IPS DF 4.7 (cell line): ENCODE results near the gene PRX.
"Not testable (repeated sequence)": the region's sequence is repeated elsewhere in the genome, so short reads cannot be mapped to it uniquely, and the experiment has no call there.

Source experiments
- DNase-seq: peaks from one replicate; pipeline ENCODE4 v3.0.0-alpha.2; 2013; ENCODE audit warnings: low spot score; ENCODE audit errors: extremely low read depth

The PRX gene

DNA sequence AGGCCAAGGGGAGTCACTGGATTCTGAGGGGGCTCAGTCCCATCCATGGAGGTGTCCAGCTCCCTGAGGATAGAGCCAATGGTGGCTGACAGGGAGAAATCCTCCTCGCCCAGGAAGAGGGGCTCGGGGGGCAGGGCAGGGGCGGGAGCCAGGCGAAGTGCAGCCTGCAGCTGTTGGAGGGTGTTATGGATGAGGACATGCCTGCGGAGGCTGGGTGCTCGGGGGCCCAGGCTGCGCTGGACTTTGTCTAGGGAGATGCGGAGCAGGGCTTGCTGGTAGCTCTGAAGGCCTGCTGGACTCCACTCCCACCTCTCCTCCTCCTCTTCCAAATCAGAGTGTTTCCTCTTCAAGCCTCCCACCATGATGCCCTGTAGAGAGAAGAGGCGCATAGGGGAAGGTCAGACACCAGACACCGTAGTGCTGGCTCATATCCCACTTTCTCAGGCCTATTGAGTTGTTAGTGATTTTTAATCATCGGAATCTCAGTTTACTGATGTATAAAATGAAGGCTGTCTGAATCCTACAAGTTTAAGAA, 28.6 kb upstream of the PRX start:
- DNase-seq, result no peak

DNA sequence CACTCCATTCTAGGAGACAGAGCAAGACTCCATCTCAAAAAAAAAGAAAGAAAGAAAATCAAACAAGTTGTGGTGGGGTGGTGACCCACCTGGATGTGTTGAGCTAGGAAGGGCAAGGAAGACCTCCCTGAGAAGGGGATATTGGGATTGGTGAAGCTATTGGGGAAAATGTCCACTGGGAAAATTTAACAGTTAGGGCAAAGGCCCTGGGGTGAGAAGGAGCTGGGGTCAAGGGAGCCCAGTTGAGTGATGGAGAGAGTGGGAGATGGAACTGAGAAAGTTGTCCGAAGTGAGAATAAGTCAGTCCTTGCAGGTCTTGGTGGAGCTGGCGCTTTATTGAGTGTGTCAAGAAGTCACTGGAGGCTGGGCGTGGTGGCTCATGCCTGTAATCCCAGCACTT, 25.1 kb upstream of the PRX start:
- DNase-seq, result no peak

DNA sequence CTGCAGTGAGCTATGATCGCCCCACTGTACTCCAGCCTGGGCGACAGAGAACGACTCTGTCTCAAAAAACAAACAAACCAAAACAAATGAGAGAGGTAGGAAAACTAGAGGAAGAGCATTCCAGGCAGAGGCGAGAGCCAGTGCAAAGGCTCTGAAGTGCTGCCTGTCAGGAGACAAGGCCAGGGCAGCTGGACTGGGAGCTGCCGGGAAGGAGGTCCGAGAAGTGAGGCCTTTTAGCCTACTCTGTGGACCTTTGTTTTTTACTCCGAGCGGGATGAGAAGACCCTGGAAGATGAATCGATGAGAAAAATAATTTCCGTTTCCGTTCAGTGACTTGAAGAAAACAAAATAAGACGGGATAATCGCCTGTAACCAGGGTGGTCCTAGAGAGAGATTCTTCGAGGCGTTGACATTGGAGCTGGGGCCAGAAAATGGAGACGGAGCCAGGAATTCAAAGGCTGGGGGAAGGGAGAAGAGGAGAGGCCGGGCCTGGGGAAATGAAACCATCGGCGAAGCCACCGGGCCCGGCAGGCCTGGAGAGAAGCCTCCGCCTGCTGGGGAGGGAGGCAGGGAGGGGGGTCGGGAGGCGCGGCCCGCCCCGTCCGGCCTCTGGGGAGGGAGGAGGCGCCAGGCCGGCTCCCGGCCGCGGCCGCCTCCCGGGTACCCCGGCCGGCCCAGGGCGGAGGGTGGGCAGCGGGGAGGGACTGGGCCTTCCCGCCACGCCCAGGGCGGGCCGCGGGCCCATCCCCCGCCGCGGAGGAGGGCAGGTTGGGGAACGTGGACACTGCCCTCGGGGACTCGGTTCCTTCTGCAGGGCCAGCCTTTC, 20.4 kb upstream of the PRX start:
- no peak for DNase-seq

DNA sequence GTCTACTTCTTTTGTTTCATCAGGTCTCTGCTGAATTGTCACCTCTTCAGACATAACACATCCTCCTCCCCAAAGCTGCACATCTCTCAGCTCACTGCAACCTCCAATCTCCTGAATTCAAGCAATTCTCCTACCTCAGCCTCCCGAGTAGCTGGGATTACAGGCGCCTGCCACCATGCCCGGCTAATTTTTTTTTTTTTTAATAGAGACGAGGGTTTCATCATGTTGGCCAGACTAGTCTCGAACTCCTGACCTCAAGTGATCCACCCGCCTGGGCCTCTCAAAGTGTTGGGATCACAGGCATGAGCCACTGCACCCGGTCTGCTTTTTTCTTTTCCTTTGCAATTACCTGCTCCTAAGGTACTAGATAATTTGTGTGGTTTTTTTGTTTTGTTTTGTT, 19.6 kb upstream of the PRX start:
- not testable (repeated sequence) for DNase-seq

DNA sequence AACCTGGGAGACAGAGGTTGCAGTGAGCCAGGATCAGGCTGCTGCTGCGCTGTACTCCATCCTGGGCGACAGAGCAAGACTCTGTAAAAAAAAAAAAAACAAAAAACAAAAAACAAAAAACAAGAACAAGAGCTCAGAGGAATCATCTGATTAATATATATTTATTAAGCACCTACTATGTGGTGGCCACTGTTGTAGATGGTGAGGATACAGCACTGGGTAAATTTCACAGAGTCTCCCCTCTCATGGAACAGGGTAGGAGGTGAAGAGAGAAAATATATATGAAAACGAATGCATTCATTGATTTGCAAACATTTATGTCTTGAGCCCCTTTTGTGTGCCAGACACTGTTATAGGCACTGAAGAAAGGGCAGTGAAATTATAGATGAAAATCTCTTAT, 18.5 kb upstream of the PRX start:
- no peak for DNase-seq

DNA sequence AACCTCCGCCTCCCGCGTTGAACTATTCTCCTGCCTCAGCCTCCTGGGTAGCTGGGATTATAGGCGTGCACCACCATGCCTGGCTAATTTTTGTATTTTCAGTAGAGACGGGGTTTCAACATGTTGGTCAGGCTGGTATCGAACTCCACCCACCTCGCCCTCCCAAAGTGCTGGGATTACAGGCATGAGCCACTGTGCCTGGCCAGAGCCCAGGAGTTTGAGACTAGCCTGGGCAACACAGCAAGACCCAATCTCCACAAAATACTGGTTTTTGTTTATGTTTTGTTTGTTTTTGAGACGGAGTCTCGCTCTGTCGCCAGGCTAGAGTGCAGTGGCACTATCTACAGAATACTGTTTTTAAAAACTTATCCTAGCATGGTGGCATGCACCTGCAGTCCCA, 17.1 kb upstream of the PRX start:
- DNase-seq, result not testable (repeated sequence)

DNA sequence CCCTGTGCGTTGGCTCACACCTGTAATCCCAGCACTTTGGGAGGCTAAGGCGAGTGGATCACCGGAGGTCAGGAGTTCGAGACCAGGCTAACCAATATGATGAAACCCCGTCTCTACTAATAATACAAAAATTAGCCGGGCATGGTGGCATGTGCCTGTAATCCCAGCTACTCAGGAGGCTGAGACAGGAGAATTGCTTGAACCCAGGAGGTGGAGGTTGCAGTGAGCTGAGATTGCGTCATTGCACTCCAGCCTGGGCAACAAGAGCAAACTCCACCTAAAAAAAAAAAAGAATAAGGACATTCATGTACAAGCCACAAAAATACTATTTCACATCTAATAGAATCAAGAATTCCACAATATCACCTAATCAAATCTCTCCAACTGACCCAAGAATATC, 15.0 kb upstream of the PRX start:
- DNase-seq, result not testable (repeated sequence)

DNA sequence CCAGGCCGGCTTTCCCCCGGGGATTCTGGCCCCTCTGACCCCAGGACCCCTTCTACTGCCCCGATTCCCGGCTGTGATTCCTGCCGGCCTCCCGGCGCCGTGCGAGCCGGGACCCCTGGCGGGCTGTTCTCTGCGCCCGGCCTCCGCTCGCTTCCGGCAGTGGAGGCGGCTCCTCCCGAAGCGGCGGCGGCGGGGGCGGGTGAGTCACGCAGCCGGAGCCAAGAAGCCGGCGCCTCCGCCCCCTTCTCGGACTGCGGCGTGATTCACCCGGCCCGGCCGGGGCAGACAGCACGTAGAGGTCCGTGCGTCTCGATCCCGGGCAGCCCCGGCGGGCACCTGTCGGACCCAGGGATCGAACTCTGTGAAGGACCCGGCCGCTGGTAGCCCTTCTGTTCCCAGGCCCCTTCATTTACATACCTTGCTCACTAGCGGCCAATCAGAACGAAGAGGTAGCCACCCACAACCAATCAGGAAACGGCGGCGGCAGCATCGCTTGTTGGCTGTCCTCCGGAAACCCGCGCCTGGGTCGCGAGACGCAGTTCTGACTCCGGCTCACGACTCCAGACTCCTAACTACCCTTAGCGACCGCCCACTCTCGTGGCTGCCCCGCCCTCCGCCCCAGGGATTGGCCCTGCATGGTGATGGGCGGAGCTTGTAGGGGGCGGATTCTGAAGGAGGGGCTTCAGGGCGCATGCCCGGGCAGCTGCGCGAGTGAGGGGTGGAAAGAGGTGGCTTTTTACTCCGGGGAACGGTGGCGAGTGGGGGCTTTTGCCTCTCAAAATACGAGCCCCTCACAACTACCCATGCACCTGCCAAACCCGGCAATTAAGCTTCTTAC, 12.5 kb upstream of the PRX start, which contains the start of gene SERTAD1:
TSS of gene SERTAD1 (minus strand) at position 543 of the 838 bp plus-strand sequence. CDS start 2,446 bp downstream, outside the sequence.
- DNase-seq, result no peak

DNA sequence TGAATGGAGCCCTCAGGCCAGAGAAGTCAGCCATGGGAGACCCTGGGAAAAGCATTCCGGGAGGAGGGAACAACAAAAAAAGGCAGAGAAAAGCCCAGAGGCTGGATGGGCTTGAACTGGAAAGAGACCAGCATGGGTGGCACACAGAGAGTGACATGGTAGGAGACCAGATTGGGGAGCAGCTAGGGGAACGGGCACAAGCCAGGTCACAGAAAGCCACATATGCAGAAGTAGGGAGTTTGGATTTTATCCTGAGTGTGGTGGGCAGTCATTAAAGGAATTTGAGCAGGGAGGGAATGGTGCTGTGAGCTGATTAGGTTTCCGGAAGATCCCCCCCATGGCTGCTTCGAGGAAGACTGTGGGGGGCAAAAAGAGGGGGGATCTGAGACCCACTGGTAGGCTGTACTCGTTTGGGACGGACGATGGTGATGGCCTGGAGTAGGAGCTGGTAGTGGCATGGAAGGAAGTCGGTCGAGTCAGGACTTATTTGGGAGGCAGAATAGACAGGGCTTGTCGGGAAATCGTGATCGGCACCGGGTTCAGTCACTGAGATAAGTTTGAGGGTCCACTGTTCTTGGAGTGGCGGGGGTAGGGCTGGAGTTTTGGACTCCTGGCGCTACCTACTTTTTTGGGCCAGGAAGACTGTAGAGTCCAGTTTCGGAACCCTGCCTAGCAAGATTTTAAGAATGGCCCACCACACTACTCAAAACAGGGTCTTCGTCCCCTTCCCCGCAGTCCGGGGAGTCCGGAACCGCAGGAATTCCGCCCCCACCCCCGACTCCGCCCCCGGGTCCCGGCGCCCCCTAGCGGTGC, 11.7 kb upstream of the PRX start:
- DNase-seq, result no peak

DNA sequence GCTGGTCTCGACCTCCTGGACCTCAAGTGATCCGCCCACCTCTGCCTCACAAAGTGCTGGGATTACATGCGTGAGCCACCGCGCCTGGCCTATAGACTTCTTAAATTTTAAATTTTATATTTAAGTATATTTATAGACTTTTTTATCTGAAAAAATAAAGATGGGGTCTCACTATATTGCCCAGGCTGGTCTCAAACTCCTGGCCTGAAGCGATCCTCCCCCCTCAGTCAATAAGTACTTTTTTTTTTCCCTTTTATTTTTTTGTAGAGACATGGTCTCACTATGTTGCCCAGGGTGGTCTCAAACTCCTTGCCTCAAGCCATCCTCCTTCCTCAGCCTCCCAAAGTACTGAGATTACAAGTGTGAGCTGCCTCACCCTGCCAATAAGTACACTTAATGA, 10.8 kb upstream of the PRX start:
- no peak for DNase-seq

DNA sequence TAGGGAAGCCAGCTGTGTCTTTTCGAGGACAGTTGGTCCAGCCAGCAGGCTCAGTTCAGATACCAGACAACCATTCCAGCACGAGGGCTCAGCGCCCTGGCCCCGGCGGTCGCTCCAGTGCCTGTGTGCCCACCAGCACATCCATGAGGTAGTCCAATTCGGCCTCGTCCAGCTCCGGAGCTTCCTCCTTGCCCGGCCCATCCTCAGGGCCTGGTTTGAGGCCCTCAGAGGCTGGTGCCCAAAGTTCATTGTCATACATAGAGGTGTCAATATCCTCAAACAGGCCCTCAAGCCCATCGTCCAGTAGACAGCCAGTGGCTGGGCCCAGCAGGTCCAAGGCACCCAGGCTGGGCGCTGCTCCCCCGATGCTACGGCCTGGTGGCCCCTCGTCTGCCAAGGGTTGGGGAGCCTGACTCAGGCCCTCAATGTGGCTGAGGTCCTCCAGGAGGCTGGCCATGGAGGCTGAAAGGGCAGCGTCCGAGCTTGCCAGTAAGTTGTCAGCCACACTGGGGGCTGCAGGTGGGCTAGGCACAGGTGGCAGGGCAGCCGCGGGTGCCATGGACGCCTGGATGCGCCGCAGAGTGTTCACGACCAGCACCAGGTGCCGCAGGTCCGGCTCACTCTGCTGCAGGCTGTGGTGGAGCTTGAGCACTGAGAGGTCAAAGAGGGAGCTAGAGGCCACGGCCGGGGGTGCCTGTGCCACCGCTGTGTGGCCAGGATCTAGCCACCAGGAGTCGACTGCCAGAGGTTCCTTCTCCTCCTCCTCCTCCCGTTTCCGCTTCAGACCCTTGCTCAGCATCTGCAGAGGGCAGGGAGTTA, 9.8 kb upstream of the PRX start:
- no peak for DNase-seq

DNA sequence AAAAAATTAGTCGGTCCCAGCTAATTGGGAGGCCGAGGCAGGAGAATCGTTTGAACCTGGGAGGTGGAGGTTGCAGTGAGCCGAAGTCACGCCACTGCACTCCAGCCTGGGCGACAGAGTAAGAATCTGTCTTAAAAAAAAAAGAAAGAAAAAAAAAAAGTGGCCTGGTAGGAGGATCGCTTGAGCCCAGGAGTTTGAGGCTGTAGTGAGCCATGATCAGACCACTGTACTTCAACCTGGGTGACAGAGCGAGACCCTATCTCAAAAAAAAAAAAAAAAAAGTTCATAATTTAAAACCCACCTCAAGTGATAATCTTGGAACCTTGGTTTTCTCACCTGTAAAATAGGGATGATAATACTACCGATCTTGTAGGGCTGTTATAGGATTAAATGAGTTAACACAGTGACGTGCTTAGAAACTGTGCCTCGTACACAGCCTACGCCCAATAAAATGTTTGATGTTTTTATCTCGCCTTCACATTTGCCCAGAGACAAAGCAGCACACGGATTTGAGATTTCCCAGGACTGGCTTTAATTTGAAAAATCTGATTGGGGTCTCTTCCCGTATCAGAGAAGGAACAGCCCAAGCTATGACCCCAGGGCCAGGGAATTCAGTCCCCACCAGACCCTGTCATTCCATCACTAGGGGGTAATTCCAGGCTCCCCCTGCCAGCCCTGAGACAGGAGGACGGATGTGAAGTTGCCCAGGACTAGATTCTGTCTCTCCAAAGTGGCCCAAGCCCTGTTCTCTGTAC, 9.0 kb upstream of the PRX start:
- DNase-seq, result no peak

DNA sequence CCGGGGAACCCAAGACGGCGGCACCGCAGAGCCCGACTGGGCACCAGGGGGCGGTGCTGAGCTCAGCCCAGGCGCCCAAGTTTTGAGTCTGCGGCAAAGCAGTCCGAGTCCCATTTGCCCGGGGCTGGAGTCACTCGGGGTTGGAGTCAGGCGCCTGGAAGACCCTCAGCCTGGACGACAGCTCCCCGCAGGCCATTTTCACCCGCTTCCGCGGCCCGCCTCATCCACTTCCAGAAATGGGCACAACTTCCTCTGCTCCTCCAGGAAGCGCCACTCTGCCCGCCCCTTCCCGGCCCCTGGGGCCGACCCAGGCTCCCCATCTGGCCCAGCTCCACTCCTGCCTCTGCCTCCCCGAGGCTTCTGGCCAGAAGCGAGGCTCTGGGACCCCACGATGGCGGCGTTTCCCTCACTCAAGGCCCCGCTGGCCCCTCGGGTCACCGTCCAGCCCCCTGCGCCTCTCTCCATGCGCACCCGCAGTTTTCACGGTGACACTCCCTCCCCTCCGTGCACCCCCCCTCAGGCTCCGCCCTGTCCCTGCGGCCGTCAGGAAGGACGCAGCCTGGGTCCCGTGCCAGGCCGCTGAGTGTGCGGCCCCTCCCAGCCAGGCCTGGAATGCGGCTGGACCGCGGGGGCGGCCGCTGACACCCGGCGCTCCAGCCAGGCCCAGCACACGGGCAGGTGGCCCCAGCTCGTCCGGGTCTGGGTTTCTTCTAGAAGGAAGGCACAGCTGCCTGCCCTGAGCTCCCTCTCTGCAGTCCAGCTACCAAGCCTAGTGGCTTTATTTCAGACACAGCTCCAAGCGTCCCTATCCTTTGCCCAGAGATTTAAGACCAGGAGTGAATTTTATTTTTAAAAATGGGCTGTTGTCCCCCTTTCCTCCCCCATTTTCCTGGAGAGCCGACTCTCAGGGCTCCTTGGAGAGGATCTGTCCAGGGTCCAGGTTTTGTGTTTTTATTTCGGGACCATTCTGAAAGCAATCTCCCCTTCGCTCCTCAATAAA, 7.9 kb upstream of the PRX start:
- no peak for DNase-seq

DNA sequence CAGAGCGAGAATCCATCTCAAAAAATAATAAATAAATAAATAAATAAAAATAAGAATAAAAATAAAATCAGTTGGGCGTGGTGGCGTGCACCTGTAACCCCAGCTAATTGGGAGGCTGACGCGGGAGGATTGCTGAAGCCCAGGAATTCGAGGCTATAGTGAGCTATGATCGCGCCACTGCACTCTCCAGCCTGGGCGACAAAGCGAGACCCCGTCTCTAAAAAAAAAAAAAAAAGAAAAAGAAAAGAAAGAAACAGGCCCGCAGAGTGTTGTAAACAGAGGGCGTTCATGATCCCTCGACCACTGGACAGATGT, 7.2 kb upstream of the PRX start:
- no peak for DNase-seq

DNA sequence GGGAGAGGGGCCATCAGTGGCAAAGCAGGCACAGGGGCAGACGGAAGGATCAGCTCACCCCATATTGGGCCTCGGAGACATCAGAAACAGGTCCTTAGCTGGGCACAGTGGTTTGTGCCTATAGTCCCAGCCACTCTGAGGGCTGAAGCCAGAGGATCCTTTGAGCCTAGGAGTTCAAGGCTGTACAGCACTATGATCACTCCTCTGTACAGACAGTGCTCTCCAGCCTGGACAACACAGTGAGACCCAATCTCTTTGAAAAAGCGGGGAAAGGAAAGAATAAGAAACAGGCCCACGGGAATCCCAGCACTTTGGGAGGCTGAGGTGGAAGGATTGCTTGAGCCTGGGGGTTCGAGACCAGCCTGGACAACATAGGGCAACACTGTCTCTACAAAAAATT, 6.6 kb upstream of the PRX start:
- DNase-seq, result no peak

DNA sequence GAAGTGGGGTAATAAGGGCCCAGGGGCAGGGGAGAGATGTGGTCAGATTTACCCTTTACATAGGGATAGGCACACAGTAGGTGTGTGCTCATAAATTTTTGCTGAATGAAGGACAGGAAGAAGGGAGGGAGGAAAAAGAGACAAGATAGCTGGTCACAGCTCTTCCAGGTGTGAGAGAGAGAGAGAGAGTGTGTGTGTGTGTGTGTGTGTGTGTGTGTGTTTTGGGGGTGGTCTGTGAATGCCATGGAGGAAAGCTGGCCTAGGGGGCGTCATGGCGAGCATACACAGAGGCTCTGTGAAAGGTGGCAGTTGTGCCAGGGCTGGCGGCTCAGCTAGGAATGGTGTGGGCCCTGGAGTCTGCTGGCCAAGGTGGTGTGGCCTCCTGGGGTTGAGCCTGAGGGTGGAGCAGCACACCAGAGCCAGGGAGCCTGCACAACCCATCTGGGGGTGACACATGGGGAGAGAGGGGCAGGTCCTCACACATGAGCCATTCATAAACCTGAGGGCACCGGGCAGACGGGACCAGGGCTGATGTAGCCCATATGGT, 6.0 kb upstream of the PRX start:
- DNase-seq, result no peak

DNA sequence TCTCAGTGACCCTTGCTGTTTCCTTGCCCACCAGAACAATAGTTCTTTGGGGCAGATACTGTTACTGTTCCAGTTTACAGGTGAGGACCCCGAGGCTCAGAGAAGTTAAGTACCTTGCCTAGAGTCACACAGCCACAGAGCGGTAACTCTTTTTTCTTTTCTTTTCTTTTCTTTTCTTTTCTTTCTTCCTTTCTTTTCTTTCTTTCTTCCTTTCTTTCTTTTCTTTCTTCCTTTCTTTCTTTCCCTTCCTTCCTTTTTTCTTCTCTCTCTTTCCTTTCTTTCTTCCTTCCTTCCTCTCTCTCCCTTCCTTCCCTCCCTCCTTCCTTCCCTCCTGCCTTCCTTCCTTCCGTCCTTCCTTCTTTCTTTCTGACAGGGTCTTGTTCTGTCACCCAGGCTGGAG, 4.9 kb upstream of the PRX start:
- DNase-seq, result no peak

DNA sequence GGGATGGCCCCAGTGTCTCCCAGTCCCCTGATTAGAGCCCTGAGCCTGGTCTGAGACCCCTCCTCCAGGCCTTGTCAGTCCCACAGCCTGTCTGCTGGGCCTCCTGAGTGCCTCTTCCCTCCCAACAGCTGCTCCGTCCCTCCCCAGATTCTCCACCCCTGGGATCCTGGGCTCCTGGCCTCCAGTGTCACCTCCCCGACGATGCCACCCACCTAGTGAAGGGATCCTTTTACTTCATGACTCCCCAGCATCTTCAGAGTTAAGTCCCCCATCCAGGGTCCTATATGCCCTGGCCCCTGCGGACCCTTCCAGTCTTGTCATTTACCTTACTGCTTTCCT, 4.4 kb upstream of the PRX start:
- no peak for DNase-seq
